Right lobe of liver (tissue), 4 donors: ENCODE measurements around the gene RIBC2.

Experiments
- POLR2A ChIP-seq: fragments of 450-650 bp; IDR thresholded peaks from one replicate; pipeline ENCODE4 v1.6.1; 2017; ENCODE audit warnings: antibody characterized with exemption, mild to moderate bottlenecking
- TF ChIP-seq, protein P1 (sequence below), 4 donors: fragments of 200-600 bp in 3 of 4; fragments of 450-650 bp in 1 of 4; IDR thresholded peaks; one replicate each; pipeline versions ENCODE4 v1.5.1 to v1.8.0; 2016 to 2022; ENCODE audit warnings: antibody characterized with exemption in 4 of 4, mild to moderate bottlenecking in 2 of 4
- donor health status: DM: no; HTN: no; CAD: no.
- donor health status: DM: no; HTN: no; CAD: no.
- donor health status: DM: no; HTN: yes; CAD: no.

DNA sequence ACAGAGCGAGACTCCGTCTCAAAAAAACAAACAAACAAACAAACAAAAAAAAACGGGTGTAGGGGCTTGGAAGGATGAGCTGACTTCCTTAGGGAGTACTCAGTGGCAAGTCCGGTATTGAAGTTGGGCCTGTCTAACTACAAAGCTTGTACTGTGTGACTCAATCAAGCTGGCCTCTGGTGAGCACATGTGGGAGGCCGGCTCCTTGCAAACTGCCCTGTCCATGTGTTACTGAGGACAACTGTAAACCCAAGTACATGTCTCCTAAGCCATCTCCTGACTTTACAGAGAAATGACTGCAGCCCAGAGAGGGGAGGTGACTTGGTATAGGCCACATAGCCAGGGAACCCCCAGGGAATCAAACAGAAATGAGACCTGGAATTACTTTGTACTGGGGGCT lies 11.6 kb downstream of the RIBC2 start:
- TF ChIP-seq, protein P1, sequence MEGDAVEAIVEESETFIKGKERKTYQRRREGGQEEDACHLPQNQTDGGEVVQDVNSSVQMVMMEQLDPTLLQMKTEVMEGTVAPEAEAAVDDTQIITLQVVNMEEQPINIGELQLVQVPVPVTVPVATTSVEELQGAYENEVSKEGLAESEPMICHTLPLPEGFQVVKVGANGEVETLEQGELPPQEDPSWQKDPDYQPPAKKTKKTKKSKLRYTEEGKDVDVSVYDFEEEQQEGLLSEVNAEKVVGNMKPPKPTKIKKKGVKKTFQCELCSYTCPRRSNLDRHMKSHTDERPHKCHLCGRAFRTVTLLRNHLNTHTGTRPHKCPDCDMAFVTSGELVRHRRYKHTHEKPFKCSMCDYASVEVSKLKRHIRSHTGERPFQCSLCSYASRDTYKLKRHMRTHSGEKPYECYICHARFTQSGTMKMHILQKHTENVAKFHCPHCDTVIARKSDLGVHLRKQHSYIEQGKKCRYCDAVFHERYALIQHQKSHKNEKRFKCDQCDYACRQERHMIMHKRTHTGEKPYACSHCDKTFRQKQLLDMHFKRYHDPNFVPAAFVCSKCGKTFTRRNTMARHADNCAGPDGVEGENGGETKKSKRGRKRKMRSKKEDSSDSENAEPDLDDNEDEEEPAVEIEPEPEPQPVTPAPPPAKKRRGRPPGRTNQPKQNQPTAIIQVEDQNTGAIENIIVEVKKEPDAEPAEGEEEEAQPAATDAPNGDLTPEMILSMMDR (IDR thresholded peaks at IDR 0.05): no peak
- no peak for TF ChIP-seq POLR2A
